Hematopoietic multipotent progenitor cell treated with erythropoietin and hydrocortisone succinate and interleukin-3 and kit ligand, for 6 days (in vitro differentiated cells): ENCODE data around the gene ARHGAP12.
"Not testable (repeated sequence)": the region's sequence is repeated elsewhere in the genome, so short reads cannot be mapped to it uniquely, and the experiment has no call there.

Experiments
- DNase-seq: peaks from one replicate; pipeline ENCODE4 v3.0.0-alpha.2; 2015

ARHGAP12 gene

GRCh38 chr10:31928549-31929260, at the start of gene ARHGAP12:
Gene ARHGAP12 (minus strand): TSS chr10:31928831. CDS start chr10:31908855, 19,976 bp downstream.
- DNase-seq = peak; percentile 85

- no peak for DNase-seq
Measured at GRCh38 chr10:31978156-31978483, 49.5 kb upstream of the ARHGAP12 start.

DNA sequence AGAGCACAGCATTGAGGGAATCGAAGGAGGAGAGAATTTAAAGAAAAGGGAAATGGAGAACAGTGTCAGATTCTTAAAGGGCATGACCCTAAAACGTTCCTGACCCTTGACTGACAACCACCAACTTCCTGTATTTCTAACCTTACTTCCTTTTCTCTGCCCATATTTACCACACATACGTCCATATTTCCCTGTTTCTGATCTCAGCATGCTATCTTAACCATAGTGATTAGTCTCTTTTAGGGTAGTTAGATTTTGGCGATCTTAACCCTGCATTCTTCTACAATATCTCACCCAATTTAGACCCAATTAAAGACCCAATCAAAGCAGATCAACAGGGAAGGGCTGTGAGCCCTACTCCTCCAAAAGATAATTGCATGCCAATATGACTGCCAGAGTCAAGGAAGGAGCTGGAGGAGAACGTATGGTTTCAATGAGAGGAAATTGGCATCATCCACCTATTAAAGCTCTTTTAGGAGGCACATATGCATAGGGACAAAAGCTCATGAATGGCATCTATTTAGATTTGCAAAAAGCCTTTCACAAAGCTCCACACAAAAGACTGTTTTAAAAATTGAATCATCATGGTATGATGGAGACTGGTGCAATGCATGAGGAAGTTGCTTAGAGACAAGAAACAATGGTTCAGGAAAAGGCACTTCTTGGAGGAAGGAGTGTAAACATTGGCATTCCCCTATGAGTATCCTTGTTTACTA, 49.0 kb upstream of the ARHGAP12 start:
- peak; percentile 62 for DNase-seq

GRCh38 chr10:31975157-31975765, 46.6 kb upstream of the ARHGAP12 start:
- DNase-seq = no peak

DNA sequence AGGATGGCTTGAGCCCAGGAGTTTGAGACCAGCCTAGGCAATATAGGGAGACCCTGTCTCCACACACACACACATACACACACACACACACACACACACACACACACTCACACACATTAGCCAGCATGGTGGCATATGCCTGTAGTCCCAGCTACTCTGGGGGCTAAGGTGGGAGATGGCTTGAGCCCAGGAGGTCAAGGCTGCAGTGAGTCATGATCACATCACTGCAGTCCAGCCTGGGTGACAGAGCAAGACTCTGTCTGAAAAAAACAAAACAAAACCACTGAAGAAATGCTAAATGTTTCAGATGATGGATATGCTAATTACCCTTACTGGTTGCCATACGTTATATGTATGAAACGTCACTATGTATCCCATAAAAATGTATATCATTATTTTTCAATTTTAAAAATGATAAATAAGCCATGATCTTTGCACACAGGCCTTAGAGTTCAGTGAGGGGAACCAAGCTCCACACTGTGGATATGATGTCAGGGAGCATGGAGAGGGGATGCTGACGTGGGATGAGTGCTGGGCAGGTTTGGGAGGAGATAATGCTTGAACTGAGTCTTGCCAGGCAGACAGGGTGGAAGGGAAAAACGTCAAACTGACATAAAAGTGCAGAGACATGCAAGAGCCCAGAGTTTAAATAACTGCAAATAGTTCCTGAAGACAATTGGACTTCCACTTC, 45.9 kb upstream of the ARHGAP12 start:
- no peak for DNase-seq

- DNase-seq = peak; percentile 93
Measured at GRCh38 chr10:31972519-31973041, 43.9 kb upstream of the ARHGAP12 start.

GRCh38 chr10:31969847-31970246, 41.2 kb upstream of the ARHGAP12 start:
- not testable (repeated sequence) for DNase-seq

DNA sequence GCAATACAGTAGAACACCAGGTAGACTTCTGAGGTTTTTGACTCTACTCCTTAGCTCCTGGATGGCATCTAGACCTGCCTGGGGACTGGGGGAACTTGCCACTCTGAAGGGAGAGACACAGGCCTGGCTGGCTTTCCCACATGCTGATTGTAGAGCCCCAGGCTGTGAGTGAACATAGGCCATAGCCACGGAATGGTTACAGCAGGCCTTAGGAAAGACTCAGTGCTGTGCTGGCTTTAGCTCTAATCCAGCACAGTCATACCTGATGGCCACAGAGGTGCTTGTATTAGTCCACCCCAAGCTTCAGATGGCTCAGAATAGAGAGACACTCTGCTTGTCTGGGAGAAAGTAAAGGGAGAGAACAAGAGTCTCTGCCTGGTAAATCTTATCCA, 35.0 kb upstream of the ARHGAP12 start:
- DNase-seq = no peak

- DNase-seq = no peak
Measured at GRCh38 chr10:31962826-31963588, 34.4 kb upstream of the ARHGAP12 start.

- DNase-seq = peak; percentile 68
Measured at GRCh38 chr10:31961277-31962074, 32.8 kb upstream of the ARHGAP12 start.

DNA sequence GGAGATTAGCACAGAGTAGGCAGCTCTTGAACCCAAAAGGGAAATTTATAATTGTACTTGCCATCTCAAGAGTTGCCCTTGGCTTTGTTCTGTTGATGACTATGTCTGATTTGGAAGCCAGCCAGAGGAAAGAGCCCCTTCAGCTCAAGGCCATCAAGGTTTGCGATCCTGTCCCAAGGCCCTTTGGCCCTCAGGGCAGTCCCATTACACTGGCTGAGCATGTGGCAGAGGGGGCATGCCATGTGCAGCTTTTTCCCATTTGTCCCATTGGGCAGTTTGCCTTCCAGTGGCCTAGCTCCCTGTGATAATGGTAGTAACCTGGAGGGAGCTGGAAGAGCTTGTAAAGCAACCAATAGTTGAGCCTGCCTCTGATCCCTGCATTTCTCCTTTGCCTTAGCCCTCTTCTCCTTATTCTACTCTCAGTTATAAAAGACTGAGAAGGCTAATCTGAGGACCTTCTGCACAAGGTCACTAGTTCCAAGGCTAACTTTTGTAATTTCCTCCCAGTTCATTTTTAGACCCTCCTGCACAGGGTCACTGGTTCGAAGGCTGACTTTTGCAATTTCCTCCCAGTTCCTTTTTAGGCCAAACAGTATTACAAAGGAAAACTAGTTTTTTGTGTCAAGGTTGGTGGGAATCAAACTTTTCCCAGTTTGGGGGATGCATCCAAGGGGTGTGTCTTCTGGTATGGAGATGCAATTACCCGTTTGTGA, 31.0 kb upstream of the ARHGAP12 start:
- no peak for DNase-seq

DNA sequence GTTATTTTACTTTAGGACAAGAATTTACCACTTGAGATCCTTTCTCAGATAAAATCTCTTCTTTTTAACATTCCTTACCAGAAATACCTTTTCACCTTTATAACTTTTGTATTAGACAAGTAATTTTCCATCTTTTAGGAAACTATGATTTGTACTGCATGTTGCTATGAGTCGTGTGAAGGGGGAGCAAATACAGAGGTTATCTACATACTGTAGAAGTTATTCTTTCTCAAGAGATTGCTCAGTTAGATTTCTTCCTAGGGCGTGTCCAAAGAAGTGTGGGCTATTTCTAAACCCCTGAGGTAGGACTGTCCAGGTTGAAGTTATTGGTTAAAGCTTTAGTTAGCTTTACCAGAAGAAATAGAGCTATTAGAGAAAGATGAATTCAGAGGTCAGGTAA, 30.2 kb upstream of the ARHGAP12 start:
- no peak for DNase-seq

DNA sequence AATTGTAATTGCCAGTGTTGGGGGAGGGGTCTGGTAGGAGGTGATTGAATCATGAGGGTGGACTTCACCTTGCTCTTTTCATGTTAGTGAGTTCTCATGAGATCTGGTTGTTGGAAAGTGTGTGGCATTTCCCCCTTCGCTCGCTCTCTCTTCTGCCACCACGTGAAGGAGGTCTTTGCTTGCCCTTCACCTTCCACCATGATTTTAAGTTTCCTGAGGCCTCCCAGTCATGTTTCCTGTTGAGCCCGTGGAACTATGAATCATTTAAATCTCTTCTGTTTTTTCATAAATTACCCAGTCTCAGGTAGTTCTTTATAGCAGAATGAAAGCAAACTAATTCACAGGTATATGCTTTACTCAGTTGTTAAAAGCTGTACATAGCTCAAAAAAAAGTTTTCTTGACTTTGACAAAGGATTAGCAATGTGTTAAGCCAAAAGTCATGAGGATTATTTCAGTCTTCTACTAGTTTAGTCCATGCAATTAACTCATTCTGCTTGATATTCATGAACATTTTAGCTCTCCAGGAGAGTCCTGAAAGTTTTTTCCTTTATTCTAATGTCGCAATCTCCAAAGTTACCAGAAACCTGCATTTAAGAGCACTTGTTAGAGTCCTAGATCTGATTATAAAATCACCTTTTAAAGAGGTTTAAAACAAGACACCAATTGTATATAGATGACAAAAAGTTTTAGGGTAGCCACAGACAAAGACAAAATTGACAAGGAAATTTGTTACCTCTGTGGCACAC, 27.7 kb upstream of the ARHGAP12 start:
- no peak for DNase-seq

DNA sequence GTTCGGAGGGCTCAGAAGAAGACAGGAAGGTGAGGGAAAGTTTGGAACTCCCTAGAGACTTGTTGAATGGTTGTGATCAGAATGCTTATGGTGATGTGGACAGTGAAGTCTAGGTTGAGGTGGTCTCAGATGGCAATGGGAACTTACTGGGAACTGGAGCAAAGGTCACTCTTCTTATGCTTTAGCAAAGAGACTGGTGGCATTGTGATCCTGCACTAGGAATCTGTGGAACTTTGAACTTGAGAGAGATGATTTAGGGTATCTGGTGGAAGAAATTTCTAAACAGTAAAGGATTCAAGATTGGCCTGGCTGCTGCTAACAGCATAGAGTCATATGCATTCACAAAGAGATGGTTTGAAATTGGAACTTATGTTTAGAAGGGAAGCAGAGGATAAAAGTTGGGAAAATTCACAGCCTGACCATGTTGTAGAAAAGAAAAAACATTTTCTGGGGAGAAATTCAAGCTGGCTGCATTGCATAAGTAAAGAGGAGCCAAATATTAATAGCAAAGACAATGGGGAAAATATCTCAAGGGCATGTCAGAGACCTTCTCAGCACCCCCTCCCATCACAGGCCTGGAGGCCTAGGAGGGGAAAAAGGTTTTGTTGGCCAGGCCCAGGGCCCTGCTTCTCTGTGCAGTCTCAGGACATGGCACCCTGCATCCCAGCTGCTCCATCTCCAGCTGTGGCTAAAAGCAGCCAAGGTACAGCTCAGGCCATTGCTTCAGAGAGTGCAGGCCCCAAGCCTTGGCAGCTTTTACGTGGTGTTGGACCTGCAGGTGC, 26.0 kb upstream of the ARHGAP12 start:
- DNase-seq = no peak

DNA sequence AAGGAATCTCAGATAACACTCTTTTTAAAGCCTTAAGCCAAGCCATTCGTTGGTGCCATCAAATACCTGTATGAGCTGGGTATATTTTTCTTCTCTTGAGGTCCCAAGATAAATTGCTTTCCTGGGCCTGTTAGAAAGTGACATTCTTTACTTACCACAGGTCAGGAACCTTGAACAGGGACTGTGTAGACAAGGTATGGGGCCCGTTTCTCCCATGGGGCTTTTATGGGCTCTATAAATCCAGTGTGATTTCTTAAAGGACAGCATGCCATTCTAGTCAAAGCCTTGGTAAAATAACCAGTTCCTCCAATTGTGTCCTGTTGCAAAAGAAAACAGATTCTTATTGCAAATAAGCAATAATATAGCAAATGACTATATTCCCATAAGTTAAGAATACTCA, 24.8 kb upstream of the ARHGAP12 start:
- DNase-seq = no peak

DNA sequence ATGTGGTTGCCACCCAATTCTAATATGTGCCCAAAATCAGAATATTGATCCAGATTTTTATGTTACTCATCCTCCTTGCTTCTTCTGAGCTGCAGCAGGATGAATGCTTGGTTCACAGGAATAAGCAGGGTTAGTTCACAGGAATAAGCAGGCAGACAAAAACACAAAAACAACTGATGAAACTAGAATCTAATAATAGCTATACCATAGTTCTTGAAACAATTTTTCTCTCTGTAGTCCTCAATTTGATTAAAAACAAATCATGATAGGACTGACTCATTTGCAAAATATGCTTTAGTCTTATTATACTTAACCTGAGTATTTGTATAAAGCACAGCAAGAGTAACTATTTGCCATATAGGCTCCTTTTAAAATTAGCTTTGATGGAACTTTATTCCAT, 24.4 kb upstream of the ARHGAP12 start:
- no peak for DNase-seq

DNA sequence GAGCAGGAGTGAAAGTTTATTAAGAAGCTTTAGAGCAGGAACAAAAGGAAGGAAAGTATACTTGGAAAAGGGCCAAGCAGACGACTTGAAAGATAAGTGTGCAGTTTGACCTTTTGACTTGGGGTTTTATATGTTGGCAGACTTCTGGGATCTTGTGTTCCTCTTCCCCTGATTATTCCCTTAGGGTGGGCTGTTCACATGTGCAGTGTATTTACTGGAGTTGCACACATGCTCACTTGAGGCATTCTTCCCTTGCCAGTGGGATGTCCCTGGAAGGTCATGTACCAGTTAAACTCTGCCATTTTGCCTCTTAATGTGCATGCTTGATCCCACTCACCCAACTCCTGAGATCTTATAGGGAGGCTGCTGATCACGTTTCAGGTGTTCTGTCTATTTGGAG, 23.4 kb upstream of the ARHGAP12 start:
- peak; percentile 91 for DNase-seq

GRCh38 chr10:31949266-31949665, 20.6 kb upstream of the ARHGAP12 start:
- no peak for DNase-seq

GRCh38 chr10:31948021-31948420, 19.4 kb upstream of the ARHGAP12 start:
- no peak for DNase-seq
